Suppressor macrophage treated with lipopolysaccharide for 1 hour (primary cell): ENCODE data around the gene FAM107B.

ENCODE experiments used
- DNase-seq, 3 donors: peaks; one replicate each; pipeline ENCODE4 v3.0.0-alpha.2; 2020 to 2022

FAM107B gene

DNA sequence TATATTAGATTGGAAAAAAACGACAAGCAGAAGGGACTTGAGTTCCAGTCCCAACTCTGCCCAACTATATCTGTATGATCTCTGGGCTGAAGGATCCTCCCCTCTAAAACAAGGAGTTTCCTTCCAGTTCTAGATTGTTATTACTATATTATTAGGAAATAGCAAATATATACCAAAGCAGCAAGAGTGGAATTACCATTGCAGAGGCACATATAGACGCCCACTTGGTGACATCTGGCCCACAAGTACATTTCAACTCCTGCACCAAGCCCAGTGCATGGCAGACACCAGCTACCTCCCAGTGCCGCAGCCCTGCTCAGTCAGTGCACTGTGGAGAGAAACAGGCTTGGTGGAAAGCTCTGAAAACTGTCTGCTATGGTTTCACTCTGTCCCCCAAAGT, 201.9 kb downstream of the FAM107B start:
- DNase-seq: peak; percentile 32 to 58 (median 51)

DNA sequence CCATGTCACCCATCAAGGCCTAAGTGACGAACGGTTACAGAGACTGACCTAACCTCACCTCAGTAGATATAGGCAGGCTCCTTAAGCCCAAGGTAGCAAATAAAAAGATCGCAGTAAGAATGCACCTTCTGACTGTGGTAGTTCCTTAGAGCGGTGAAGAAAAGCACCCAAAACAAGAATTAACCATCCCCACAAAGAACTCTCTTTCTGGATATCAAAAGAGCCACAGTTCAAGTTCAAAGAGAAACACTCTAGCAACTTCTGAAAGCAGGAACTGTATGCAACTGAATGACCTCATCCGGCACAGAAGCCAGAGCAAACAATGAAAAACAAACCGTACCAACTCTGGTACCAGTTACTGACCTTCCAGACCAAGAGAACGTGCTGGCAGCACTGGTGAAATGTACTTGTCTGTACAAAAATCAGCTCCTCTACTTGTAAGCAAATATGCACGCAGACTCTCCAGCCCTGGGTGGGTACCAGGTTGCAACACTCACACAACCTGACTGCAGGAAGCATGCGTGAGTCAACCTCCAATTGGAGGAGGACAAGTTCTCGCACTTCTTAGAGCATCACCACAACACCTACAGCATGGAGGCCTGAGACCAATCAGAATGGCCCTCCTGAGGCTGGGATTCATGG, 202.7 kb downstream of the FAM107B start:
- DNase-seq: peak; percentile 44 to 57 (median 55)

DNA sequence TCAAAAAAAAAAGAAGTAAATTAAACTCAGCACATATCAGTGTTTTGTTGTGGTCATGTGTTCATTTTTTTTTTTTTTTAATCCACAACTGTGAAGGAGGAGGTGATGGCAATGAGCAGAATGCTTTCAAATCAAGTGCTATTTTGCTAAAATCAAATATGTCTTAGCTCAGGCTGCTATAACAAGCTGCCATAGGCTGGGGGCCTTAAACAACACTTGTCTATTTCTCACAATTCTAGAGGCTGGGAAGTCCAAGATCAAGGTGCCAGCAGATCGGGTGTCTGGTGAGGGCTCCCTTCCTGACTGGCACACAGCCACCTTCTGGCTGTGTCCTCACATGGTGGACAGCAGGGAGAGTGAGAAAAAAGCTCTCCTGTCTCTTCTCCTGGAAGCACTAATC, 203.9 kb downstream of the FAM107B start:
- DNase-seq: no peak

DNA sequence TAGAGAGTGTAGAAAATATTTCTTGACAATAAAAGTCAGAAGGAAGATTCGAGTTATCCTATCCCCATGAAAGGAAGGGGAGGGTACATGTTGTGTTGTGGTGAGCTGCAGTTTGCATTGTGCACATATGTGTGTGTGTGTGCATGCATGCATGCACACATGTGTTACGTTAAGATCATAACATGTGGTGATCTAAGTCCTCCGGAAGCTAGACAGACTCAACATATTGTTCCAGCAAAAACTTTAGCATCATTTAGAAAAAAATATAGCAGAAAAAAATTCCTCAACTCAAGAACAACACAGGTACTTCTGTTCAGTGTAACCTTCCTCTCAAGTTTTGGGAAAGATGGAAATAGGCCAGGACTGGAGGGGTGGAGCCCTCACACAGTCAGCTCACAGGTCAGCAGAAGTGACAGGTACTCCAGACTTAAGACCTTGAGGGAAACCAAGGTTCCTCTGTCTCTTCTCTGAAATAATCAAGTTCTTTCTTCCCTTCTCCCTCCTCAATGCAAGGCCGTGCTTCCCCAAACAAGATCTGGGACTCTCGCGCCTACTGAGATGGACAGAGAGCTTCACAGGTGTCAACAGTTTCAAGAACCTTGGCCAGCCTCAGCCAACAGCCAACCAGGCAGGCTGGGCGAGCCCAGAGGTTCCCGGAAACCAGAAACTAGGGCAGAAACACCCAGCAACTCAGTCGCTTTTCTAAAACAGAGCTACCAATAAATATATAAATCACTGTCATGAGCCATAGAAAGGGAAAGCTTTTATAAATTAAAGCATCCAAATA, 205.2 kb downstream of the FAM107B start:
- no peak for DNase-seq

DNA sequence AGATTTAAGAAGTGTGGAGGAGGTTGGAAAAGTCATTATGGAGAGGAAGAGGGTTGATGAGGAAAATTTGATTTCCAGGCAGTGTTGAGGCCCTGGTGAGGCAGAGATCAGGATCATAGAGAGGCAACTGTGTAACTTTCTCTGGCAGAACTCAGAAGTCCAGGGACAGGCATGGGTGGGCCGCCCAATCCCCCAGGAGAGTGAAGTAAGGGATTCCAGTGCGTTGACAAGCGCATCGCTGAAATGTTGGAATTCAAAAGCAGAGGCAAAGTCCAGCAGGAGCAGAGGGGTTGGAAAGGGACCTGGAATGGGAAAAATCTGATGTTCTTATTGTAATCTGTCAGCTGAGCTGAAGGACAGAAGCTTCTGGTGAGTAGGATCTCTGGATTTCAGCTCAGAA, 207.3 kb downstream of the FAM107B start:
- no peak for DNase-seq

DNA sequence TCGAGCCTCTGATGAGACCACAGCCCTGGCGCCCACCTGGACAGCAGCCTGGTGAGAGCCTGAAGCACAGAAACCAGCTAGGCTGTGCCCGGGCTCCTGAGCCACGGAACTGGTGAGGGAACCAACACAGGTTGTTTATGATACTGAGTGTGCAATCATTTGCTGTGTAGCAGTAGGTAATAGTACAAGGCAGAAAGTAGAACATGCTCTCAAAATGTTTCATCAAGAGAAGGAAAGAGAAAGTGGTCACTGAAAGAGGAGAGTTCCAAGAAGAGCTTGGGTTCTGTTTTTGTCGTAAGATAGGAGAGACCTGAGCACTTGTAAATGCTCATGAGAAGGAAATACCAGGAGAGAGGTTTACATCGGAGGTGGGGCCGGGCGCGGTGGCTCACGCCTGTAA, 208.2 kb downstream of the FAM107B start:
- no peak for DNase-seq

DNA sequence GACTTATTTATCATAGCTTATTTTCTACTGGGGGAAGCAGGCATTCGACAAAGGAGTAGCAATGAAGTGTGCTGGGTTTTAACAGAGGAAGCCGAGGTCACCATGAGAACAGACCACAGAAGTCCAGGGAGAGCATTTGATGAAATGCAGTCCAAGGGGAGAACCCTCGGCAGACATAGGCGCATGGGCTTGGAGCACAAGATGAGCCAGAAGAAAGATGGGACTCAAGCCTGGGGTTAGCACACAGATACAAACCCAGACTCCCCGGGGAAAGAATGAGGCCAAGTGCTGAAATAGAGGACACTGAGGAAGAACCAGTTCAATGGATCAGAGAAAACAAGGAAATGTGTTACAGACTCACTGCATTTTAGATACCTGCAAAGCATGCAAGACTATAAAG, 209.5 kb downstream of the FAM107B start:
- DNase-seq: no peak

DNA sequence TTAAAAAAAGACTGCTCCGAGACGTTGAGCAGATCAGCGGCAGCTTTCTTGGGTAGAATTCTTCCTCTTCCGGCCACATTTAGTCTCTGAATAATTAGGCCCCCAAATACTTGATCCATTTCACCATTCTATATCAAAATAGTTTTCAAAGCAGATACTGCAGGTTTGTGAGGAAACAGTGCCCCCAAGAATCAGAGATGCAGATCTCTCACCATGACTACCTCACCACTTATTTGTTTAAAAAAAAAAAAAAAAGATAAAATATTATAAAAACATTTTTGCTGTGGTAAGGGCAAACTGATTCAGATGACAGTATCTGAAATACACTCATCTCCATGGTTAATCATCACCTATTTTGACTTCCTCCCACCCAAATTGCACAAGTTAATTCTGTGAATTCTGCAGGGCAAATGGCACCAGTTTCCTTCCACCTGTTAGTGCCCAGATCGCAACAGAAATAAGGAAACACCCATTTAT, 210.4 kb downstream of the FAM107B start:
- DNase-seq: peak; percentile 57 to 83 (median 78)

DNA sequence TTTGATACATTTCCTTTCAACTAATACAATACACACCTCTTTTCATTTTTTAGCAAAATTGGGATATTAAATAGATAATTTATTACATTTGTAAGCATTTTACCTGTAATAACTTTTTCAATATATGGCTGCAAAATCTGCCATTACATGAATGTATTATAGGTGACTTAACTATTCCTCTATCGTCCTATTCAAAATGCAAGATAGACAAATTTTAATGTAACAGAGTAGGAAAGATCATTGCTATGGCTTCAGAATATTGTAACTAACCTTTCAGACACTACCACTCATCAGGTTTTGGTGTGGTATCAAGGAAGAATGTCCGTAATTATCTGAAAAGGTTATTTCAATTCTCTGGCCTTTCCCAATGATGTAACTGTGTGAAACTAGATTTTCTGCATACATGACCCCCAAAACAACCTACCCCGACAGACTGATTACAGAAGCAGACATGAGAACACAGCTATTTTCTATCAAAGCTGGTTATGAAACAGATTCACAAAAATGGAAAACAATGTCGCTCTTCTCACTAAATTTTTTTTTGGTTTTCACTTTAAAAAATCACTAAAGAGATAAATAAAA, 211.2 kb downstream of the FAM107B start:
- DNase-seq: peak in 2 of 3 donors; percentile 45 to 51

DNA sequence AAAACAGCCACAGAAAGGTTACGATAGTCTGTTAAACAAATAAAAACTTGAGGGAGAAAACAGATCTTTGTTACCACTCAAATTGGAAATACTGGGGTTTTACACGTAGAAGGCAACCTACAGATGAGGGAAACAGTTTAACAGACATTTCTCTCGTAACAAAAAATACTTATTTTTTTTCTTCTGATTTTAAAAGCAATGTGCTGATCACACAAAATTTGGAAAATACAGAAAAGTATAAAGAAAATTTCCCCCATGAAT, 211.7 kb downstream of the FAM107B start:
- DNase-seq: no peak

DNA sequence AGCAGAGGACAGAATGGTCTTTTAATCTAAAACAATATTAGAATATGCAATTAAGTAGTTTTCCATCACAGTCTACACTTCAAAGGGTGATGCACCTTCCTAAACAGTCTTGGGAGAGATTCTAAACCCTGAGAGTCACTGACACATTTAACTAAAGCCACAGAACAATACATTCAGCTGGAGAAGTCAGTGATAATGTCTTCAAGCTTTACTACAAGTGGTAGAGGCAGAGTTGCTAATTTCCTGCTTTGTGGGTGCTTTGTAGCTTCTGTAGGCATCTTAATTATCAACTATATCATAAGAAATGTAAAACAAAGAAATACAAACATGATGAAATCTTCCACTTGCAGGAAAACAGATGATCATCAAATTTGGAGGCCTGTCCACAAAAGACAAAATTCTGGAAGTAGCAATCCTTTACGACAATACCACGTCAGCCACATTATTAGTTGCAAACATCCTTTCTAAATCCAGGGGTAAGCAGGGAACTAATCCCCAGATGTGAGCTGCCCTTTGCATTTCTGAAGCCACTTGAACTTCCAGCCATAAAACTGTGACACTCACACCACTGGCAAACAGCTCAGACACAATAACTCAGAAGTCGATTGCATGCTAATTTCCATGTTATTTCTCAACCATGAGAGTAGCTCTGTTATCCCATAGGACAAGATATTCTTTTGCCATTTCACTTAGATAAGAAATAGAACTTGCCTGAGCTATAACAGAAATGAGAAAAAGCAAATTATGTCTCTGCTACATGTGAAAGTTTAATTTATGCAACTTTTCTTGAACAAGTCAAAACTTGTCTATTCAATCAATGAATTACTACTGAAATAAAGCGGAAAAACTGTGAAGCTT, 212.2 kb downstream of the FAM107B start:
- peak in 2 of 3 donors; percentile 30 to 49 for DNase-seq

DNA sequence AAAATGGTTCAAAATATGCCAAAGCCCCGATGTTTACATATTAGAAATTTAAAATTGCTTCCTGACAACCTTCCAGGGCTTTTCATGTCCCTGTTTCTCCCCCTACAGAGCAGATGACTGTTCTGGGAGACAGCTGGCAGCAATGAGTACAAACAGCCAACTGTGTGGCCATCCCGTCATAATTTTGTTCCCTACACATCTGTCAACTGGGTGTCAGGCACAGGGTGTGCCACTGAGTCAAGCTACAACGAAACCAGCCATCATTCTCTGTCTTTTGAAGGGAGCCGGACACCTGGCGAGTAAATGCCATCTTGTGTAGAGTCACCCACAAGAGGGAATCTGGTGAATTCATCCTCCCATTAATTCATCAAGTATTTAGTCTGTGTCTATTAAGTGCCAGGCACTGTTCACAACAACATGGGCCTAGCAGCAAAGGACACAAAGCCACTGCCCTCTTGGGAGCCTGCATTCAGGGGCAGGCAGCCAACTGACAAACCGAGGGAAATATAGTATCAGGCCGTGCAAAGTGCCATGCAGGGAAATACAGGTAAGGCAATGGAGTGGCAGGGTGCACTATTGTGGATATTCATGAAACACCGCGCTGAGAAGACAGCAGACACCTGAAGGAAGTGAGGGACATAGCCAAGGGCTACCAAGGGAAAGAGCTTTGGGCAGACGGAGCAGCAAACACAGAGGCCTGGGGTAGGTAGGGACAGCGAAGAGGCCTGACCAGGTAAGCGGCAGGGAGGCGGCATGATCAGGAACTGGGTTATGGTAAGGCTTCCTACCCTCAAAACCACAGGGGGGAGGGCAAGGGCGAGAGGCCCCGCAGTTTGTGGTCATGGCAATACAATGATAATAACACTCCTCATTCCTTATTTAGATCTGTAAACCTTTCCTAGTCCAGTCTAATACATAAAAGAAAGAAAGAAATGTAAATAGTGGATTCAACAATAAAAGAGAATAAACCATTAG, 213.6 kb downstream of the FAM107B start:
- DNase-seq: no peak

DNA sequence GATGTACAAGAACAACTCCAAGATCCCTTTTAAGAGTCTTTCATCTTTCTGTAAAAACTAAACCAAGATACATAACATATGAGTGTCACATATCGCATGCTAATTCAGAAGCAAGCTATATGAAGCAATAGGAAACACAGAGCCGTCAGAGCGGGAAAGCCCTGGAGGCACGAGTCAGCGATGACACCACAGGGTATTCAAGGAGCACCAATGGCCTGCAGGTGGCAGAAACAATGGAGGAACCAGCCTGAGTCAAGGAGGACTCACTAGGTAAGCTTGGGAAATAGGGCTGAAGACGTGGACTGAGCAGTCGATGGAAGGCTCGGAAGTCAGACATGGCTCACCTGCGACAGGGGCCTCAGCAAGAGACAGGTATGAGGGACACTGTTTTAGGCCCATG, 214.4 kb downstream of the FAM107B start:
- peak; percentile 91 to 97 (median 97) for DNase-seq

DNA sequence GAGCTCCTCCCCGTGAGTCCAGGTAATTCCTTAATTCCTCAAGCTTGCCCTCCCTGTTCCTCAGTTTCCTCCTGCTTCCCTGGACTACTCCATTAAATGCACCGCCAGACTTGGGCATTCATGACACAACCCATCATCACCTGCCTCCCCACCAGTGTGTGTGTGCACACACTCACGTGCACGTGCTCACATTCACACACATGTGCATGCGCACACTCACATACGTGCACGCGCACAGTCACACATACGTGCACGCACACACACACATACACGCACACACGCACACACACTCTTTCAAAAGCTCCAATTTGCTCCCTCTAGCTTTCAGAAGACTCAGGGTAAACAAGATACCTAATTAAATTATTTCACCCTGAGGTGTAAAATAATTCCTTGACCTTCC, 216.7 kb downstream of the FAM107B start:
- DNase-seq: no peak

DNA sequence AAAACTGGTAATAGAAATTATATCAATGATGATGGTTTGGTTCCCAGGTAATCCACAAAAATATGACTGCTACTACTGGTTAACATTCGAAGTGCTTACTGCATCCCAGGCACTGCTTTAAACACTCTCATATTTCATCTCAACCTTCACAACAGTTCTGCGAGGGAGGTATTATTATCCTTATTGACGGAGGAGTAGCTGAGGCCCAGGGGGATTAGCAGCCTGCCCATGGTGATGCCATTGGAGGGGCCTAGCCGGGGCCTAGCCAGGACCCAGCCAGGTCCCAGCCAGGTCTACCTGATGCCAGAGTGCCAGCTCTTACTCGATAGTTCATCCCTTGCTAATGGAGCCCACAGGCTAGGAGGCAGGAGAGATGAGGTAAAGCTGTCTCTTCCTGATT, 217.1 kb downstream of the FAM107B start:
- DNase-seq: no peak

DNA sequence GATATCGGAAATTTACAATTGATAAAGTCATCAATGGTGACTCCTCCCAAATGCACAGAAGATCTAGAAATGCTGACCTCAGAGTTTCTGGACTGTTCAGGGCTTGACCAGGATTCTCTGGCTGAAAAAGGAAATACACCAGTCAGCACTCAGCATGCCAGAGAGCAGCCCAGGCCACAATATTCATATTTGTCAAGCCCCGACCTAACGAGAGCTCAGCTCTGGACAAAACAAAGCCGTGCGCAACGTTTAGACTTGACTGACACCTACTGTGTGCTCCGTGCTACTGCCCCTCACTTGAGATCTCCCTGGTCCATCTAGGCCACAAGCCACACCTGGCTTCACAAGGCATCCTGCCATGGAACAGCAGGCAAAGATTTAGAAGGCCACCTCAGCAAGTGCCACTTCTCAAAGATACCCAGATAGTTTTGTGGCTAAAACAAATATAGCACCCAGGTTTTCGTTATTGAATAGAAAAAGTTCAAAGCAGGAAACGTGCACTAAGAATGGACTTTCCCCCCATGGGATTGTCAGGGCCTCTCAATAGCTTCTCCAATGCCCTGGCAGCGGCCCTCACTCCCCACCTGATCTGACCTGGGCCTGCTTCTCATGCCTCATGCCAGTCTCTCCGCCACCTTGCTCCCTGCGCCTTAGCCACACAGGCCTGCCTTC, 218.3 kb downstream of the FAM107B start:
- DNase-seq: peak in 1 of 3 donors; percentile 27

DNA sequence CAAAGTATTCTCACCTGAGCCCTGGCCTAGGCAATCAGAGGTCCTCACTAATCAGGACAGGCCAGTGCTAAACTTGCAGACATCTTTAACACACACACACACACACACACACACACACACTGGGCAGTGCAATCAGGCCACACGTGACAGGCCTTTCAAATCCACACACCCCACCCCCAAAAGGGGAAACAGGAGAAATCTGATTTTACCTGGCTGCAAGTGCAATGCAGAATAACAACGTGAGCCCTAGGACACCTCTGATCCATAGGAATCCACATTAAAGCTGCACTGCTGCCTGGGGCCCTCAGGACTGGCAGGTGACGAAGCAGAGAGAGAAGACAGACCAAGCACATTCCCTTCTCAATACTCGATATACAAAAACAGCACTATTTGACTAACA, 218.9 kb downstream of the FAM107B start:
- no peak for DNase-seq

DNA sequence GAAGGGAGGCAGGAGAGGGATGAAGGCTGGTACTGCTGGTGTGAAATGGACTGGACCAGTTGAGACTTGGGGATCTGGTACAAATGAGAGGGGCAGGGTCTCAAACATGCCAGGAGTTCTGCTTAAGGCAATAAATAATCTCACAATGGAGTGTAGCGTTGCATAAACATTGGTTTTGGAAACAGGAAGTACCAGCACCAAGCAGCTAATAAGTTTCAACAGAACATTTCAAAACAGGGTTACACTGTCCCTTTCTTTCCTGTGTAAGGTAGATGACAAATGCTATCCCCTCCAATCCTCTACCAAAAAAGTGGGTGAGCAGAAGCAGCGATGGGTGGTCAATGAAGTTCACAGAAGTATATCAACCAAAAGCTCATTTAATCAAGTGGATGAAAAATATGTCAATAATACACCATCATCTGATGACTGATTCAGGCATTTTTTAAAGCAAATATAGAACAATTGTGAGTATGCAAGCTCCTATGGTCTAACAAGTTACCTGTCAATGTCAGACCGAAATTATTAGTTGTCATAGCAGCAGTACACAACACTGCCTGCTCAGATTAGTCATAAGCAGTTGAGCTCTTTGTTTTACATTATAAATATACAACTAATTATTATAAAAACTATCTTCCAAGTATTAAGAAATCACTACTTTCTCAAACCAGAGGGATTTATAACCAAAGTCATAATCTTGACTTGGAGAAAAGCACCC, 220.0 kb downstream of the FAM107B start:
- peak; percentile 46 to 71 (median 64) for DNase-seq

DNA sequence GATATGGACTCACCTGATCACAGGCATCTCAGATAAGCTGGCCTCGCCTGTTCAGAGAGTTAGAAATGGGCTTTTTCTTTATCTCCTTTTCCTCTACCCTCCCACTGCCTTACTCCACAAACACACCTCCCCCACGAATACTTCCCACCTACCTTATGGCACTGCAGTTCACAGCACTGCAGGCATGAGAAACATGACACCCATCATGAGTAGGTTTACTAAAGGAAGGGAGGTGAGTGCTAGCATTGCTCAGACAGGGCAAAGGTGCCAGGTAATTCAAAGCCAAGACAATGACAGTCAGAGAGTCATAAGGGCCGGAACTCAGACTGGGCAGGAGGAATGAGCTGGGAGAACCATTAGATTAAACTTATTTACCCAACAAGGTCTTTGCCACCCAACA, 220.6 kb downstream of the FAM107B start:
- no peak for DNase-seq

DNA sequence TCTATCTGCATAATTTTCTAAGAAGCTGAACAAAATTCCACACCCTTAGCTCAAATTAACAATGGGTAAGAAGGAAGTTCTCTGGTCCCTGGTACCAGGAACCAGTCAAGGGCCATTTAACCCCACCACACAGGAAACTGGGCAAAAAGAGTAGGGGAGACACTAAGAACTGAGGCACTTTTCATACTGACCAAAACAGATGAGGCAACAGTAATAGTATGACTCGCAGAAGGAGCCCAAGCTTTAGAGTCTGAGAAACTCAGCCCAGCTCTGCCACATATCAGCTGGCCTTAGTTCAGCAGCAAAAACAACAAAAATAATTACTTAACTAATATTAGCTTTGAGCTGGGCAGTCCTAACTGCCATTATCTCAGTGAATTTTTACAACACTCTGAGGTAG, 221.2 kb downstream of the FAM107B start:
- peak in 2 of 3 donors; percentile 33 to 35 for DNase-seq

DNA sequence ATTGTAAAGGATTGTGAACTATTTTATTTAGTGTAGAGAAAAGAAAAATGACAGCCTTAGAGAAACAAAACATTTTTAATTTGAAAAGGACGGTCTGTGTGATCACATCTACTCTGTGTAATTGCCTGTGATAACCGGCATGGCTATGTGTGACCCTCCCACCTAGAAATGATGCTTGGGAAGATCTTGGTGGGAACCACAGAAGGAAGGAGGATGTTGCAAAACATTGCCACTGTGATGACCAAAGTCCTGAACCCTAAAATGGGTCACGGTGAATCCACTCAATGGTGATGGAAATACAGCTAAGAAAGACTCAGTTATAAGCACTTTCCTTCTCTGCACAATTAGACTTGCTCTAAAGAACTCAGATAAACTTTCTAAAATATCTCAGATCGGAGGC, 222.7 kb downstream of the FAM107B start:
- DNase-seq: peak in 2 of 3 donors; percentile 36 to 54
